HL-60/S4 (cell line): ENCODE data around the gene UBXN2A.
"Not testable (repeated sequence)": the region's sequence is repeated elsewhere in the genome, so short reads cannot be mapped to it uniquely, and the experiment has no call there.

Experiments
- in situ Hi-C: fragments of 300-500 bp; cut with MboI; formaldehyde crosslinking; loops from 2 replicates; pipeline ENCODE4 v1.14.3; 2022; ENCODE audit warnings: low sequenced_read_pairs

UBXN2A gene

DNA sequence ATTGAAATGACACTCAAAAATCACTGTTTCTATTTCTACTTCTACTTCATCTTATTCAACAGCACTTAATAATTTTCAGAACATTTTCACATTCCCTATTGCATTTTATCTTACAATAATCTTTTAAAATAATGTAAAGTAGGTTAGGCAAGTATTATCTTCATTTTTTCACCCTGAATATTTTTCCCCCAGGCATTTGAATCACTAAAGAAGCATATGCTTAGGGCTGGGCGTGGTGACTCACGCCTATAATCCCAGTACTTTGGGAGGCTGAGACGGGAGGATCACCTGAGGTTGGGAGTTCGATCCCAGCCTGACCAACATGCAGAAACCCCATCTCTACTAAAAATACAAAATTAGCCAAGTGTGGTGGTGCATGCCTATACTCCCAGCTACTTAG lies 100.2 kb downstream of the UBXN2A start:
- in situ Hi-C loops = no loop called here

GRCh38 chr2:24043133-24043532 lies 102.9 kb downstream of the UBXN2A start:
- in situ Hi-C loops = not testable (repeated sequence)

- in situ Hi-C loops = no loop called here
These were observed 105.5 kb downstream of the UBXN2A start for GRCh38 chr2:24045511-24046508.

- in situ Hi-C loops = no loop called here
These were observed 106.3 kb downstream of the UBXN2A start for GRCh38 chr2:24046599-24046929.

GRCh38 chr2:24046930-24047702 lies 106.9 kb downstream of the UBXN2A start, which contains the start of gene WDCP:
Gene WDCP, minus strand, starts transcription at chr2:24047391. Its CDS starts 7,897 bp downstream, at chr2:24039494.
- in situ Hi-C loops = no loop called here

DNA sequence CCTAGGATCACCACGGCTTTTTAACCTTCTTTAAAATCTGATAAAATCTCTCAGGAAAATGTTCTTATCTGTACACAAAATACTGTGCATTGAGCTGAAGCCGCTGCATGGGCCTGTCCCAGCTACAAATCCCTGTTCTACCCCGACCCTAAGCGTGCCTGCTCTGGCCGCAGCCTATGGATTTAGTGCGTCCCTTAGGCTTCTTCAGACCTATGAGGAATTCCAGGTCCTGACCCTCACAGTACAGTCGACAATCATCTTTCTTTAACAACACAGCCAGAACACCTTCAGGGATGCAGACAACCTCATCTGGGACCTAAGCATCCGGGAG lies 107.4 kb downstream of the UBXN2A start:
- in situ Hi-C loops = no loop called here

GRCh38 chr2:24048769-24049484 lies 108.7 kb downstream of the UBXN2A start:
- in situ Hi-C loops = no loop called here

- in situ Hi-C loops = no loop called here
These were observed 109.3 kb downstream of the UBXN2A start, which contains the start of gene FKBP1B for GRCh38 chr2:24049485-24050021. Gene FKBP1B, plus strand, starts transcription at chr2:24049741. Its CDS starts 109 bp downstream, at chr2:24049850.

DNA sequence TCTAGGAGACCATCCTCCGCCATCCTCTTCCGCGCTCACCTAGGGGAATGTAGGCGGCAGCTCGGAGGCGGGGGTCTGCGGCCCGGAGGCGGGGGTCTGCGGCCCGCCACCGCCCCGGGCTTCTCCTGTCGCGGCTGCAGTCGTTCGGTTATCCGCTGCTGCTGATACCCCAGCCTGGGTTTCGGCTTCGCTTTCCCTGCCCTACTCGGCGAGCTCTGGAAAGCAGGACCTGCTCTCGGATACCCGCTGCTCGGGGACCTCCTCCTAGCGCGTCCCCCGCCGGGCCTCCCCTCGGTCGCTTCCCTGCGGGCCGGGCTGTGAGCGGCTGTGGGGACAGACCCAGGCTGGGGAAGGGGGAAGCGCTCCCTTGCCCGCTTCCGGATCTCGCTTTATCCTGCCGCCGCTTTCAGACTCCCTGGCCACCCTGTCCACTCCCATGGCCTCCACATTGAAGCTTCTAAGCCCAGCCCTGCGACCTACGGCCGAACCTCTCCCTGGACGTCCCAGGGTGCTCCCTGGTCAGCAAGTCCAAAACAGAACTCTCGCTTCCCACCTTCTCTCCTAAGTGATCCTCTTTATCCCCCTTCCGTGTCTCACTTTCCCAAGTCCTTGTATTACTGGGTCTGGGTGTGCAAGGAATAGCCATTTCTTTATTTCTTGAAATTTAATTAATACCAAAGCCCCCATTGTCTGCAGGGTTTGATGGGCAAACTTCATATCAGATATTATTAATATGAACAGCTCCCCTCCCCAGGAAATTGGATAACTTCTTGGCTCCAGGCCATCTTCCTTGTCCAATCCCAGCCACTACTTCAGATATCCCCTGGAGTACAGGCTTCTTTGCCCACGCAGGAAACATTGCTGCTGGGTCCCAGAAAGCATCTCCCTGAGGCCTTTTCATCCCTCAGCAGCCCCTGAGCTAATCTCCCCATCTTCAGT lies 110.0 kb downstream of the UBXN2A start:
- in situ Hi-C loops = no loop called here

- in situ Hi-C loops = no loop called here
These were observed 111.6 kb downstream of the UBXN2A start for GRCh38 chr2:24051833-24052232.

- in situ Hi-C loops = no loop called here
These were observed 112.7 kb downstream of the UBXN2A start for GRCh38 chr2:24052951-24053350.
